Measurements from ENCODE around the gene TBC1D5. TPM values are rescaled to one million over a fixed set of nuclear protein-coding genes. Genes with fewer than 3 reads are reported as not detected.

The TBC1D5 gene
- total RNA-seq, 1 experiment from 2014 or later: 36.4 TPM

GRCh38 chr3:17201538-17201937 is 540.9 kb downstream of the TBC1D5 start:
- Histone ChIP-seq H3K36me3 (ENCODE audit: control insufficient read depth, insufficient read depth, low read length) (no peaks in the 10 kb centered on the region), H3K9me3 (peaks cover 7% of the 10 kb centered on the region; the same call in 1 of the 2 replicates), H3K4me1 (no peaks in the 10 kb centered on the region), H3K4me3 (ENCODE audit: low read depth, low read length) (no peak overlapping the region), H3K27me3 (replicated peaks; ENCODE audit: control insufficient read depth, insufficient read depth, low read length) (no peaks in the 10 kb centered on the region)
- Mint-ChIP-seq H3K27me3 (ENCODE audit: insufficient read depth, unreplicated experiment) (no peaks in the 10 kb centered on the region), H3K4me3 (ENCODE audit: unreplicated experiment) (no peak overlapping the region), H3K36me3 (ENCODE audit: insufficient read depth, unreplicated experiment) (peaks cover 6% of the 10 kb centered on the region), H3K27ac (ENCODE audit: unreplicated experiment) (no peak overlapping the region), H3K9me3 (ENCODE audit: unreplicated experiment) (no peaks in the 10 kb centered on the region), H3K4me1 (ENCODE audit: low read depth, unreplicated experiment) (no peaks in the 10 kb centered on the region)
- TF ChIP-seq CTCF (IDR thresholded peaks at IDR 0.05; ENCODE audit: insufficient read depth in 1 of 2, low read depth in 1 of 2, low read length in 1 of 2, severe bottlenecking in 1 of 2, unreplicated experiment in 1 of 2): no peak
- POLR2A ChIA-PET: no interaction called here
- DNase-seq: no peak
- CTCF ChIA-PET: no interaction called here
- no TSS peak for BruUV-seq (replicated peaks)
- intact Hi-C loops (cut with micrococcal nuclease; ENCODE audit: unreplicated experiment): no loop called here

GRCh38 chr3:17195856-17196604 is 546.4 kb downstream of the TBC1D5 start:
- no peak overlapping the region for H3K4me3 Mint-ChIP-seq (ENCODE audit: unreplicated experiment)
- H3K9me3 ChIP-seq: no peaks in the 10 kb centered on the region
- DNase-seq: no peak
- no peaks in the 10 kb centered on the region for H3K4me1 ChIP-seq
- H3K9me3 Mint-ChIP-seq (ENCODE audit: unreplicated experiment): no peaks in the 10 kb centered on the region
- no peaks in the 10 kb centered on the region for H3K27me3 ChIP-seq (replicated peaks; ENCODE audit: control insufficient read depth, insufficient read depth, low read length)
- intact Hi-C loops (cut with micrococcal nuclease; ENCODE audit: unreplicated experiment): loop anchor here (1.0 kb wide), 1 partner anchor 37 kb away; no protein-coding TSS in a partner anchor
- no peaks in the 10 kb centered on the region for H3K4me1 Mint-ChIP-seq (ENCODE audit: low read depth, unreplicated experiment)
- ChIA-PET POLR2A (no interaction called here), CTCF (no interaction called here)
- H3K27me3 Mint-ChIP-seq (ENCODE audit: insufficient read depth, unreplicated experiment): no peaks in the 10 kb centered on the region
- BruUV-seq (replicated peaks): no TSS peak
- TF ChIP-seq CTCF (IDR thresholded peaks at IDR 0.05; ENCODE audit: insufficient read depth in 1 of 2, low read depth in 1 of 2, low read length in 1 of 2, severe bottlenecking in 1 of 2, unreplicated experiment in 1 of 2): no peak
- no peaks in the 10 kb centered on the region for H3K36me3 Mint-ChIP-seq (ENCODE audit: insufficient read depth, unreplicated experiment)
- no peak overlapping the region for H3K4me3 ChIP-seq (ENCODE audit: low read depth, low read length)
- H3K36me3 ChIP-seq (ENCODE audit: control insufficient read depth, insufficient read depth, low read length): no peaks in the 10 kb centered on the region
- H3K27ac Mint-ChIP-seq (ENCODE audit: unreplicated experiment): no peak overlapping the region

- no peaks in the 10 kb centered on the region for H3K9me3 Mint-ChIP-seq (ENCODE audit: unreplicated experiment)
- no peaks in the 10 kb centered on the region for H3K36me3 ChIP-seq (ENCODE audit: control insufficient read depth, insufficient read depth, low read length)
- no peak overlapping the region for H3K27ac Mint-ChIP-seq (ENCODE audit: unreplicated experiment)
- H3K36me3 Mint-ChIP-seq (ENCODE audit: insufficient read depth, unreplicated experiment): no peaks in the 10 kb centered on the region
- no peak overlapping the region for H3K4me3 ChIP-seq (ENCODE audit: low read depth, low read length)
- no TSS peak for BruUV-seq (replicated peaks)
- H3K27me3 Mint-ChIP-seq (ENCODE audit: insufficient read depth, unreplicated experiment): no peaks in the 10 kb centered on the region
- ChIA-PET POLR2A (no interaction called here), CTCF (no interaction called here)
- intact Hi-C loops (cut with micrococcal nuclease; ENCODE audit: unreplicated experiment): loop anchor here (1.0 kb wide), 1 partner anchor 38 kb away; no protein-coding TSS in a partner anchor
- no peak for DNase-seq
- H3K9me3 ChIP-seq: no peaks in the 10 kb centered on the region
- no peaks in the 10 kb centered on the region for H3K27me3 ChIP-seq (replicated peaks; ENCODE audit: control insufficient read depth, insufficient read depth, low read length)
- no peaks in the 10 kb centered on the region for H3K4me1 ChIP-seq
- H3K4me3 Mint-ChIP-seq (ENCODE audit: unreplicated experiment): no peak overlapping the region
- H3K4me1 Mint-ChIP-seq (ENCODE audit: low read depth, unreplicated experiment): no peaks in the 10 kb centered on the region
- no peak for TF ChIP-seq CTCF (IDR thresholded peaks at IDR 0.05; ENCODE audit: insufficient read depth in 1 of 2, low read depth in 1 of 2, low read length in 1 of 2, severe bottlenecking in 1 of 2, unreplicated experiment in 1 of 2)
These were observed 547.2 kb downstream of the TBC1D5 start for GRCh38 chr3:17195192-17195611.
